PC-3 (cell line): Measurements from ENCODE around the gene CDKN3. TPM values are rescaled to one million over a fixed set of nuclear protein-coding genes. Genes with fewer than 3 reads are reported as not detected.

Experiments
- ATAC-seq: fragments of 200-7000 bp; cut with Tn5 transposase; 2 replicates; pipeline ENCODE4 v1.9.1; 2020; ENCODE audit warnings: mild to moderate bottlenecking, moderate library complexity
- BruUV-seq: library from RNA; stranded (reverse); fragments of 400-500 nt; replicated peaks from 2 replicates; lab custom pipeline; 2021; lab: Mats Ljungman, UMichigan
- CTCF ChIA-PET: fragments of 300-600 bp; sonication (Branson Sonifier 250); formaldehyde crosslinking; loops from one replicate; lab custom pipeline; 2022; ENCODE audit warnings: antibody characterized with exemption; lab: Charles Lee
- POLR2A ChIA-PET: fragments of 300-600 bp; sonication (Branson Sonifier 250); formaldehyde crosslinking; loops from one replicate; lab custom pipeline; 2022; ENCODE audit warnings: antibody characterized with exemption; ENCODE audit not compliant: unreplicated experiment; lab: Charles Lee
- DNase-seq: peaks from one replicate; pipeline ENCODE4 v3.0.0-alpha.2; 2015
- H2AFZ ChIP-seq: fragments of 300-600 bp; sonication (generic); 2 replicates; pipeline ENCODE4 v1.6.0; 2016; ENCODE audit warnings: antibody characterized with exemption, low read length
- H3F3A ChIP-seq: fragments of 300-600 bp; sonication (generic); one replicate; pipeline ENCODE4 v1.6.0; 2017; ENCODE audit warnings: antibody characterized with exemption, low read length, control low read depth, mild to moderate bottlenecking; ENCODE audit not compliant: unreplicated experiment
- H3K27ac ChIP-seq: fragments of 300-600 bp; sonication (generic); 2 replicates; pipeline ENCODE4 v1.5.1; 2016; ENCODE audit warnings: mild to moderate bottlenecking, low read length
- H3K27me3 ChIP-seq: fragments of 300-600 bp; sonication (generic); 2 replicates; pipeline ENCODE4 v1.6.1; 2016; ENCODE audit warnings: low read length, mixed read lengths
- H3K36me3 ChIP-seq: fragments of 300-600 bp; sonication (generic); 2 replicates; pipeline ENCODE4 v1.6.1; 2016; ENCODE audit warnings: low read depth, mixed run types, low read length, mixed read lengths
- H3K4me1 ChIP-seq: fragments of 300-600 bp; sonication (generic); 2 replicates; pipeline ENCODE4 v1.5.1; 2016; ENCODE audit warnings: low read length; ENCODE audit not compliant: insufficient read depth
- H3K4me2 ChIP-seq: fragments of 300-600 bp; sonication (generic); 2 replicates; pipeline ENCODE4 v1.6.0; 2016; ENCODE audit warnings: low read length
- H3K4me3 ChIP-seq: fragments of 300-600 bp; sonication (generic); 2 replicates; pipeline ENCODE4 v1.5.1; 2016; ENCODE audit warnings: mild to moderate bottlenecking, low read length, mixed read lengths
- H3K79me2 ChIP-seq: fragments of 300-600 bp; sonication (generic); 2 replicates; pipeline ENCODE4 v1.6.1; 2017; ENCODE audit warnings: low read length, mixed read lengths
- H3K9ac ChIP-seq: fragments of 300-600 bp; sonication (generic); 2 replicates; pipeline ENCODE4 v1.6.0; 2016; ENCODE audit warnings: mild to moderate bottlenecking, low read length
- H3K9me2 ChIP-seq: fragments of 300-600 bp; sonication (generic); replicated peaks from 2 replicates; pipeline ENCODE4 v1.6.1; 2016; ENCODE audit warnings: mixed run types, low read length, mixed read lengths
- H3K9me3 ChIP-seq: fragments of 300-600 bp; sonication (generic); 2 replicates; pipeline ENCODE4 v1.6.1; 2016; ENCODE audit warnings: low read length, mixed read lengths
- H4K20me1 ChIP-seq: fragments of 300-600 bp; sonication (generic); 2 replicates; pipeline ENCODE4 v1.6.1; 2016; ENCODE audit warnings: low read length, mixed read lengths
- CTCF ChIP-seq: fragments of 300-600 bp; sonication (generic); conservative IDR thresholded peaks from 2 replicates; pipeline ENCODE4 v1.5.1; 2017; ENCODE audit warnings: antibody characterized with exemption, low read depth, mild to moderate bottlenecking, low read length
- EZH2 ChIP-seq: fragments of 300-600 bp; sonication (generic); IDR thresholded peaks from one replicate; pipeline ENCODE4 v1.6.1; 2017; ENCODE audit warnings: antibody characterized with exemption, mild to moderate bottlenecking, low read length; ENCODE audit not compliant: unreplicated experiment
- EZH2phosphoT487 ChIP-seq: fragments of 300-600 bp; sonication (generic); IDR thresholded peaks from 2 replicates; pipeline ENCODE4 v1.6.1; 2018; ENCODE audit warnings: mild to moderate bottlenecking, antibody characterized with exemption, low read length, borderline replicate concordance
- intact Hi-C: fragments of 100-400 bp; cut with micrococcal nuclease; formaldehyde crosslinking; loops from 2 replicates; pipeline ENCODE4 v1.9.0; 2023
- total RNA-seq: library from RNA; depleted of rRNA; stranded (reverse); fragments of >200 nt; gene quantifications from 2 replicates; pipeline ENCODE4 v1.2.3, GENCODE V29; 2014

The CDKN3 gene
- total RNA-seq, 1 experiment from 2014 or later, result 434 TPM

GRCh38 chr14:54362089-54362504 lies 34.7 kb upstream of the CDKN3 start:
- Histone ChIP-seq H3K27ac (no peak overlapping the region), H2AFZ (no peak overlapping the region), H3K9me3 (no peaks in the 10 kb centered on the region), H3K4me3 (no peak overlapping the region), H3F3A (peaks cover 18% of the 10 kb centered on the region), H4K20me1 (no peaks in the 10 kb centered on the region), H3K4me2 (no peak overlapping the region), H3K27me3 (no peaks in the 10 kb centered on the region), H3K4me1 (peaks cover 55% of the 10 kb centered on the region), H3K36me3 (no peaks in the 10 kb centered on the region), H3K9ac (no peak overlapping the region), H3K79me2 (no peaks in the 10 kb centered on the region), H3K9me2 (no peaks in the 10 kb centered on the region)
- POLR2A ChIA-PET, result no interaction called here
- TF ChIP-seq CTCF (no peak), EZH2 (no peak), EZH2phosphoT487 (no peak)
- ATAC-seq (no peak), DNase-seq (no peak)
- intact Hi-C loops, result no loop called here
- BruUV-seq, result no TSS peak
- CTCF ChIA-PET, result interaction anchor here (0.5 to 3.2 kb wide), 3 partner anchors 14 to 147 kb away, joined by 3 to 18 read pairs (median 7); no protein-coding TSS in a partner anchor

GRCh38 chr14:54362759-54363437 lies 33.9 kb upstream of the CDKN3 start:
- intact Hi-C loops, result no loop called here
- no TSS peak for BruUV-seq

More at GRCh38 chr14:54362759-54363437, 33.9 kb upstream of the CDKN3 start:
- peaks cover 18% of the 10 kb centered on the region for H3F3A ChIP-seq
- H3K79me2 ChIP-seq, result no peaks in the 10 kb centered on the region
- no peak overlapping the region for H3K4me2 ChIP-seq
- H3K27me3 ChIP-seq, result no peaks in the 10 kb centered on the region
- no peaks in the 10 kb centered on the region for H3K9me3 ChIP-seq
- no peak for TF ChIP-seq CTCF
- no peak for TF ChIP-seq EZH2
- no peak for TF ChIP-seq EZH2phosphoT487
- DNase-seq (no peak), ATAC-seq (no peak)
- H4K20me1 ChIP-seq, result no peaks in the 10 kb centered on the region
- ChIA-PET POLR2A (interaction anchor here (0.7 kb wide), 1 partner anchor 202 kb away, joined by 6 read pairs; no protein-coding TSS in a partner anchor), CTCF (interaction anchor here (0.7 to 3.2 kb wide), 4 partner anchors 10 to 58 kb away, joined by 3 to 18 read pairs (median 6); no protein-coding TSS in a partner anchor)
- no peak overlapping the region for H3K9ac ChIP-seq
- H3K9me2 ChIP-seq, result no peaks in the 10 kb centered on the region
- no peak overlapping the region for H3K27ac ChIP-seq
- peaks cover 56% of the 10 kb centered on the region for H3K4me1 ChIP-seq
- peak overlapping the region; percentile 24; the same call in 1 of the 2 replicates for H2AFZ ChIP-seq
- H3K36me3 ChIP-seq, result no peaks in the 10 kb centered on the region
- H3K4me3 ChIP-seq, result no peak overlapping the region
